OCI-LY3 (cell line): ENCODE measurements around the gene KRTAP21-2.
A peak's percentile ranks its signal among the peaks of the same experiment; 100 is the strongest.
"Not testable (repeated sequence)": the region's sequence is repeated elsewhere in the genome, so short reads cannot be mapped to it uniquely, and the experiment has no call there.

Experiments used
- H2AFZ ChIP-seq: fragments of 200-600, 300-600 bp; shearing (Covaris generic); 2 replicates; pipeline ENCODE4 v1.6.0; 2014; ENCODE audit warnings: antibody characterized with exemption, low read depth, low read length
- H3K27ac ChIP-seq: fragments of 200-600, 300-600 bp; sonication (generic); 2 replicates; pipeline ENCODE4 v1.5.1; 2014; ENCODE audit warnings: mild to moderate bottlenecking, low read length, moderate library complexity, mixed read lengths
- H3K27me3 ChIP-seq: fragments of 200-600, 300-600 bp; sonication (generic); 2 replicates; pipeline ENCODE4 v1.6.1; 2014; ENCODE audit warnings: low read depth, low read length, mixed read lengths
- H3K36me3 ChIP-seq: fragments of 200-600, 300-600 bp; sonication (generic); replicated peaks from 2 replicates; pipeline ENCODE3; 2014; ENCODE audit warnings: low read depth, low read length, mixed read lengths
- H3K4me1 ChIP-seq: fragments of 300-600, 200-600 bp; sonication (generic); 2 replicates; pipeline ENCODE4 v1.6.1; 2014; ENCODE audit warnings: low read length, mixed read lengths
- H3K4me2 ChIP-seq: fragments of 200-600, 300-600 bp; sonication (generic); 2 replicates; pipeline ENCODE4 v1.6.1; 2014; ENCODE audit warnings: low read length, mixed read lengths
- H3K4me3 ChIP-seq: fragments of 300-600, 200-600 bp; sonication (generic); 2 replicates; pipeline ENCODE4 v1.5.1; 2014; ENCODE audit warnings: antibody characterized with exemption, mild to moderate bottlenecking, low read length, moderate library complexity
- H3K79me2 ChIP-seq: fragments of 300-600, 200-600 bp; shearing (Covaris generic); 2 replicates; pipeline ENCODE4 v1.6.1; 2014; ENCODE audit warnings: mild to moderate bottlenecking, low read length, mixed read lengths
- H3K9ac ChIP-seq: fragments of 300-600, 200-600 bp; shearing (Covaris generic); 2 replicates; pipeline ENCODE4 v1.6.0; 2014; ENCODE audit warnings: mild to moderate bottlenecking, low read length, moderate library complexity
- H3K9me3 ChIP-seq: fragments of 200-600, 300-600 bp; shearing (Covaris generic); 2 replicates; pipeline ENCODE4 v1.6.1; 2014; ENCODE audit warnings: low read length, mixed read lengths; ENCODE audit not compliant: insufficient read depth
- H4K20me1 ChIP-seq: fragments of 200-600, 300-600 bp; sonication (generic); 2 replicates; pipeline ENCODE4 v1.6.1; 2016; ENCODE audit warnings: low read length, mixed read lengths; ENCODE audit not compliant: insufficient read depth
- CTCF ChIP-seq: fragments of 200-600, 300-600 bp; sonication (generic); IDR thresholded peaks from 2 replicates; pipeline ENCODE4 v1.5.1; 2014; ENCODE audit warnings: antibody characterized with exemption, low read length, low read depth
- EZH2phosphoT487 ChIP-seq: fragments of 200-600 bp; shearing (Covaris generic); IDR thresholded peaks from 2 replicates; pipeline ENCODE4 v1.6.1; 2018; ENCODE audit warnings: antibody characterized with exemption, mixed run types, low read depth

Gene KRTAP21-2

GRCh38 chr21:30760776-30761175 lies 13.7 kb upstream of the KRTAP21-2 start:
- Histone ChIP-seq H3K4me2 (no peak overlapping the region), H3K4me3 (no peak overlapping the region), H3K9me3 (no peaks in the 10 kb centered on the region), H3K79me2 (no peaks in the 10 kb centered on the region), H3K27ac (no peak overlapping the region), H3K4me1 (peaks cover 26% of the 10 kb centered on the region), H4K20me1 (no peaks in the 10 kb centered on the region), H3K9ac (no peak overlapping the region), H3K36me3 (no peaks in the 10 kb centered on the region), H2AFZ (no peak overlapping the region), H3K27me3 (no peaks in the 10 kb centered on the region)
- no peak for TF ChIP-seq EZH2phosphoT487
- TF ChIP-seq CTCF: no peak

- Histone ChIP-seq H3K36me3 (no peaks in the 10 kb centered on the region), H3K4me3 (peak overlapping the region; percentile 29; the same call in 1 of the 2 replicates), H3K79me2 (no peaks in the 10 kb centered on the region), H2AFZ (no peak overlapping the region), H3K9ac (no peak overlapping the region), H3K27me3 (no peaks in the 10 kb centered on the region), H3K9me3 (no peaks in the 10 kb centered on the region), H3K4me2 (peak overlapping the region; percentile 38), H3K4me1 (peaks cover 26% of the 10 kb centered on the region), H4K20me1 (no peaks in the 10 kb centered on the region), H3K27ac (no peak overlapping the region)
- TF ChIP-seq EZH2phosphoT487: no peak
- TF ChIP-seq CTCF: no peak
These were observed 11.2 kb upstream of the KRTAP21-2 start for GRCh38 chr21:30758306-30758705.

- H3K9ac ChIP-seq, H3K27ac ChIP-seq, H3K27me3 ChIP-seq, H3K79me2 ChIP-seq, H3K4me3 ChIP-seq, H3K9me3 ChIP-seq, H2AFZ ChIP-seq, H3K36me3 ChIP-seq, H4K20me1 ChIP-seq, H3K4me2 ChIP-seq: not testable (repeated sequence)
- peaks cover 26% of the 10 kb centered on the region for H3K4me1 ChIP-seq
These were observed 8.3 kb upstream of the KRTAP21-2 start, which contains the start of gene KRTAP21-1 for GRCh38 chr21:30755328-30755727. TSS of gene KRTAP21-1 (minus strand) at chr21:30755428. CDS start at chr21:30755378, 50 bp downstream.

- no peaks in the 10 kb centered on the region for H3K36me3 ChIP-seq
- H3K27ac ChIP-seq: no peak overlapping the region
- H3K4me1 ChIP-seq: no peaks in the 10 kb centered on the region
- TF ChIP-seq EZH2phosphoT487 (no peak), CTCF (no peak)
- H4K20me1 ChIP-seq: no peaks in the 10 kb centered on the region
- H3K4me2 ChIP-seq: no peak overlapping the region
- H3K9ac ChIP-seq: no peak overlapping the region
- H3K9me3 ChIP-seq: no peaks in the 10 kb centered on the region
- H2AFZ ChIP-seq: no peak overlapping the region
- H3K79me2 ChIP-seq: no peaks in the 10 kb centered on the region
- no peaks in the 10 kb centered on the region for H3K27me3 ChIP-seq
- H3K4me3 ChIP-seq: no peak overlapping the region
These were observed 6.6 kb downstream of the KRTAP21-2 start for GRCh38 chr21:30740462-30740861.

- Histone ChIP-seq H3K4me2 (peak overlapping the region; percentile 29), H3K79me2 (no peaks in the 10 kb centered on the region), H2AFZ (no peak overlapping the region), H3K9ac (no peak overlapping the region), H3K9me3 (no peaks in the 10 kb centered on the region), H3K27ac (no peak overlapping the region), H4K20me1 (no peaks in the 10 kb centered on the region), H3K27me3 (no peaks in the 10 kb centered on the region), H3K36me3 (no peaks in the 10 kb centered on the region), H3K4me1 (peaks cover 4% of the 10 kb centered on the region; the same call in 1 of the 2 replicates), H3K4me3 (0 out of 2 replicates have a peak overlapping the region, but pooled peaks have one; percentile 19)
- TF ChIP-seq EZH2phosphoT487 (no peak), CTCF (peak; percentile 56)
These were observed 14.0 kb downstream of the KRTAP21-2 start for GRCh38 chr21:30733026-30733425.
